ENCODE measurements around the gene SCN10A.

The SCN10A gene

GRCh38 chr3:38742550-38742949 is 73.5 kb downstream of the SCN10A start:
- TF ChIP-seq GATA3 (IDR thresholded peaks at IDR 0.05; ENCODE audit: low read depth, low read length) (no peak), GATA2 (IDR thresholded peaks at IDR 0.05; ENCODE audit: low read depth, low read length) (no peak)

GRCh38 chr3:38740537-38740936 is 75.5 kb downstream of the SCN10A start:
- TF ChIP-seq GATA2 (IDR thresholded peaks at IDR 0.05; ENCODE audit: low read depth, low read length) (no peak), GATA3 (IDR thresholded peaks at IDR 0.05; ENCODE audit: low read depth, low read length) (no peak)

- no peak for TF ChIP-seq GATA3 (IDR thresholded peaks at IDR 0.05; ENCODE audit: low read depth, low read length)
- no peak for TF ChIP-seq GATA2 (IDR thresholded peaks at IDR 0.05; ENCODE audit: low read depth, low read length)
These were observed 76.1 kb downstream of the SCN10A start for GRCh38 chr3:38739931-38740330.

- TF ChIP-seq GATA2 (IDR thresholded peaks at IDR 0.05; ENCODE audit: low read depth, low read length) = no peak
- TF ChIP-seq GATA3 (IDR thresholded peaks at IDR 0.05; ENCODE audit: low read depth, low read length) = no peak
These were observed 76.7 kb downstream of the SCN10A start for GRCh38 chr3:38739396-38739689.

GRCh38 chr3:38738630-38739395 is 77.2 kb downstream of the SCN10A start:
- no peak for TF ChIP-seq GATA3 (IDR thresholded peaks at IDR 0.05; ENCODE audit: low read depth, low read length)

- TF ChIP-seq GATA3 (IDR thresholded peaks at IDR 0.05; ENCODE audit: low read depth, low read length) = no peak
- no peak for TF ChIP-seq GATA2 (IDR thresholded peaks at IDR 0.05; ENCODE audit: low read depth, low read length)
These were observed 84.5 kb downstream of the SCN10A start for GRCh38 chr3:38731522-38731921.

GRCh38 chr3:38730281-38730680 is 85.7 kb downstream of the SCN10A start:
- TF ChIP-seq GATA3 (IDR thresholded peaks at IDR 0.05; ENCODE audit: low read depth, low read length) = no peak
- TF ChIP-seq GATA2 (IDR thresholded peaks at IDR 0.05; ENCODE audit: low read depth, low read length) = no peak

- no peak for TF ChIP-seq GATA2 (IDR thresholded peaks at IDR 0.05; ENCODE audit: low read depth, low read length)
These were observed 88.0 kb downstream of the SCN10A start for GRCh38 chr3:38728008-38728407.

GRCh38 chr3:38726751-38727150 is 89.3 kb downstream of the SCN10A start:
- TF ChIP-seq GATA3 (IDR thresholded peaks at IDR 0.05; ENCODE audit: low read depth, low read length) (no peak), GATA2 (IDR thresholded peaks at IDR 0.05; ENCODE audit: low read depth, low read length) (no peak)

GRCh38 chr3:38725726-38726419 is 90.1 kb downstream of the SCN10A start:
- no peak for TF ChIP-seq GATA3 (IDR thresholded peaks at IDR 0.05; ENCODE audit: low read depth, low read length)
- no peak for TF ChIP-seq GATA2 (IDR thresholded peaks at IDR 0.05; ENCODE audit: low read depth, low read length)

- TF ChIP-seq GATA2 (IDR thresholded peaks at IDR 0.05; ENCODE audit: low read depth, low read length) = no peak; the same call in 1 of the 2 replicates
These were observed 91.7 kb downstream of the SCN10A start for GRCh38 chr3:38724392-38724736.

GRCh38 chr3:38723569-38724391 is 92.2 kb downstream of the SCN10A start:
- TF ChIP-seq GATA2 (IDR thresholded peaks at IDR 0.05; ENCODE audit: low read depth, low read length) = peak; percentile 57
- TF ChIP-seq GATA3 (IDR thresholded peaks at IDR 0.05; ENCODE audit: low read depth, low read length) = no peak; the same call in 1 of the 2 replicates

GRCh38 chr3:38722781-38723568 is 93.0 kb downstream of the SCN10A start:
- no peak for TF ChIP-seq GATA3 (IDR thresholded peaks at IDR 0.05; ENCODE audit: low read depth, low read length)
- no peak for TF ChIP-seq GATA2 (IDR thresholded peaks at IDR 0.05; ENCODE audit: low read depth, low read length)

- TF ChIP-seq GATA2 (IDR thresholded peaks at IDR 0.05; ENCODE audit: low read depth, low read length) = no peak
- no peak for TF ChIP-seq GATA3 (IDR thresholded peaks at IDR 0.05; ENCODE audit: low read depth, low read length)
These were observed 94.7 kb downstream of the SCN10A start for GRCh38 chr3:38721207-38721772.

All from SH-SY5Y (cell line).